Spleen (tissue), 11 donors: ENCODE measurements around the gene VWF. TPM values are rescaled to one million over a fixed set of nuclear protein-coding genes. Genes with fewer than 3 reads are reported as not detected.

Source experiments
- DNase-seq: peaks from one replicate; pipeline ENCODE4 v3.0.0-alpha.2; 2020
- H3K27ac ChIP-seq, 8 donors: fragments of 200-600 bp; sonication (generic) in 7 of 8; 1 replicate in 4 of 8; 2 replicates in 4 of 8; pipeline versions ENCODE4 v1.5.0 to v1.8.0; 2016 to 2021; ENCODE audit warnings: inconsistent platforms in 4 of 8, mild to moderate bottlenecking in 4 of 8, moderate library complexity in 1 of 8
- H3K27me3 ChIP-seq, 7 donors: fragments of 200-600 bp; sonication (generic) in 6 of 7; replicated peaks in 1 of 7; 1 replicate in 4 of 7; 2 replicates in 3 of 7; pipeline versions ENCODE4 v1.5.0 to v1.8.0; 2016 to 2021; ENCODE audit warnings: inconsistent platforms in 3 of 7, mild to moderate bottlenecking in 1 of 7
- H3K36me3 ChIP-seq, 6 donors: fragments of 200-600 bp; sonication (generic) in 5 of 6; 1 replicate in 4 of 6; 2 replicates in 2 of 6; pipeline versions ENCODE4 v1.5.0 to v1.8.0; 2016 to 2021; ENCODE audit warnings: inconsistent platforms in 2 of 6
- H3K4me1 ChIP-seq, 6 donors: fragments of 200-600 bp; sonication (generic) in 5 of 6; 1 replicate in 3 of 6; 2 replicates in 3 of 6; pipeline versions ENCODE4 v1.5.0 to v1.8.0; 2016 to 2021; ENCODE audit warnings: inconsistent platforms in 3 of 6
- H3K4me3 ChIP-seq, 8 donors: fragments of 200-600 bp; sonication (generic) in 7 of 8; 1 replicate in 4 of 8; 2 replicates in 4 of 8; pipeline versions ENCODE4 v1.5.0 to v1.8.0; 2016 to 2021; ENCODE audit warnings: inconsistent platforms in 4 of 8, mild to moderate bottlenecking in 4 of 8, moderate library complexity in 2 of 8
- H3K9me3 ChIP-seq, 8 donors: fragments of 200-600 bp; sonication (generic) in 7 of 8; 1 replicate in 4 of 8; 2 replicates in 4 of 8; pipeline versions ENCODE4 v1.5.0 to v1.8.0; 2016 to 2021; ENCODE audit warnings: inconsistent platforms in 4 of 8
- POLR2A ChIP-seq, 3 donors: fragments of 450-650 bp; IDR thresholded peaks; one replicate each; pipeline ENCODE4 v1.5.1; 2017; ENCODE audit warnings: antibody characterized with exemption in 3 of 3, mild to moderate bottlenecking in 1 of 3
- POLR2AphosphoS5 ChIP-seq, 3 donors: sonication (generic); formaldehyde crosslinking; IDR thresholded peaks; one replicate each; pipeline ENCODE4 v1.5.1; 2017; ENCODE audit warnings: antibody characterized with exemption in 3 of 3
- WGBS, 5 donors: extraction: QIAGEN DNeasy Blood & Tissue Kit in 3 of 5; methylation state at CpG; one replicate each; pipeline versions ENCODE4 v1.1.5 to v1.1.7; 2013 to 2018; 5-methylcytosine and 5-hydroxymethylcytosine counted together
- intact Hi-C: fragments of 100-400 bp; cut with DNase I; formaldehyde crosslinking; loops from one replicate; pipeline ENCODE4 v1.15.0; 2023; ENCODE audit warnings: low total_unique reads
- polyA plus RNA-seq, 3 donors: library from polyadenylated mRNA; stranded (reverse); fragments of 200-250 nt; gene quantifications; one replicate each; pipeline ENCODE4 v1.2.1, GENCODE V29; 2013
- total RNA-seq, 7 donors: library from RNA; depleted of rRNA in 3 of 7; stranded (reverse); fragments of >200 nt in 3 of 7; fragmentation: NEBNext Ultra II Directional in 4 of 7; extraction: Animal tissue kit (Norgen Biotek cat#: 25700) in 4 of 7; gene quantifications; one replicate each; pipeline versions ENCODE4 v1.1.0 to v1.2.1, GENCODE V29; 2016 to 2021
- TF ChIP-seq, protein P1 (sequence below), 11 experiments: fragments of 200-600 bp in 7 of 11; fragments of 450-650 bp in 4 of 11; sonication (generic) in 4 of 11; IDR thresholded peaks in 8 of 11; conservative IDR thresholded peaks in 3 of 11; 1 replicate in 7 of 11; 2 replicates in 4 of 11; pipeline versions ENCODE4 v1.4.0 to v1.8.0; 2016 to 2021; ENCODE audit warnings: antibody characterized with exemption in 11 of 11, inconsistent platforms in 4 of 11, mild to moderate bottlenecking in 1 of 11
- donor health status: healthy with polysubstance abuse.
- donor health status: DM: no; HTN: no; CAD: no; lungs with moderate emphysema.
- donor health status: DM: no; HTN: no; CAD: no.
- donor health status: Bipolar disorder and iron deficiency.
- donor health status: healthy.
- donor health status: DM: no; HTN: no; CAD: no.
- donor health status: DM: yes; HTN: yes; CAD: no.

The VWF gene
- total and polyA plus RNA-seq, 10 donors = 12.9 to 957 (median 321) TPM

DNA sequence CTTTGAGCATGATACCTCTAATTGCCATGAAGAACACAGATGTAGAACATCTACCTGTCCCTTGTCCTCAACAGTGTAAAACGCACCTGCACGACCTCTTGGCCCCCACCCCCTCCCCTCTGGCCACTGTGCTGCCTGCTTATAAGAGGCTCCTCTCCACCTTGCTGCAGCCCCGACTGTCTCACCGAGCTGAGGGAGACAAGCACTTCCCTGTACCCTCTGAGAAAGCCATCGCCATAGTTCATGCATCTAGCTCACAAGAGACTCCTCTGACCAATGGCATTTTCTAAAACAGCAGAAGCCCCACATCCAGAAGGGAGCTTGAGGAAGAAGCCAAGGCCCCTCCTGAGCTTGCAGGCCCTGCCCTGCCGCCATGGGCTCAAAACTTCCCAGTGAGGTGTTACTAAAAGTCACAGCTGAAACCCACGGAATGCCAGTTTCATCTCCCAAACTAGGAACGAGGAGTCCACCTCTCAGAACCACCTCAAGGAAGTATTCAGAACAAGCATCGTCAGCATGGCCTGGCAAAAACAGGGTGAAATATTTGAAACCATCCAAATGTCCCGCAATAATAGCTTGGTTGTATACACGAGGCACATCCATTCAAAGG, 157.9 kb downstream of the VWF start:
- H3K4me1 ChIP-seq = peaks cover 0 to 19% (median 10%) of the 10 kb centered on the region in 6 donors
- no peaks in the 10 kb centered on the region for H3K9me3 ChIP-seq
- 79 to 89% (median 85%) methylated on average over 11 of the region's 11 CpGs for WGBS, 5 donors
- H3K27me3 ChIP-seq = peaks cover 0 to 19% (median 0%) of the 10 kb centered on the region in 7 donors
- no peak overlapping the region for H3K4me3 ChIP-seq
- no peak for DNase-seq
- no peak overlapping the region for H3K27ac ChIP-seq
- intact Hi-C loops = no loop called here
- peaks cover 0 to 42% (median 2%) of the 10 kb centered on the region in 6 donors for H3K36me3 ChIP-seq
- TF ChIP-seq POLR2A (IDR thresholded peaks at IDR 0.05) (no peak), POLR2AphosphoS5 (IDR thresholded peaks at IDR 0.05) (no peak)
- TF ChIP-seq, protein P1, sequence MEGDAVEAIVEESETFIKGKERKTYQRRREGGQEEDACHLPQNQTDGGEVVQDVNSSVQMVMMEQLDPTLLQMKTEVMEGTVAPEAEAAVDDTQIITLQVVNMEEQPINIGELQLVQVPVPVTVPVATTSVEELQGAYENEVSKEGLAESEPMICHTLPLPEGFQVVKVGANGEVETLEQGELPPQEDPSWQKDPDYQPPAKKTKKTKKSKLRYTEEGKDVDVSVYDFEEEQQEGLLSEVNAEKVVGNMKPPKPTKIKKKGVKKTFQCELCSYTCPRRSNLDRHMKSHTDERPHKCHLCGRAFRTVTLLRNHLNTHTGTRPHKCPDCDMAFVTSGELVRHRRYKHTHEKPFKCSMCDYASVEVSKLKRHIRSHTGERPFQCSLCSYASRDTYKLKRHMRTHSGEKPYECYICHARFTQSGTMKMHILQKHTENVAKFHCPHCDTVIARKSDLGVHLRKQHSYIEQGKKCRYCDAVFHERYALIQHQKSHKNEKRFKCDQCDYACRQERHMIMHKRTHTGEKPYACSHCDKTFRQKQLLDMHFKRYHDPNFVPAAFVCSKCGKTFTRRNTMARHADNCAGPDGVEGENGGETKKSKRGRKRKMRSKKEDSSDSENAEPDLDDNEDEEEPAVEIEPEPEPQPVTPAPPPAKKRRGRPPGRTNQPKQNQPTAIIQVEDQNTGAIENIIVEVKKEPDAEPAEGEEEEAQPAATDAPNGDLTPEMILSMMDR (IDR thresholded peaks at IDR 0.05 in 8 of 11, conservative IDR thresholded peaks at IDR 0.05 in 3 of 11) = no peak

DNA sequence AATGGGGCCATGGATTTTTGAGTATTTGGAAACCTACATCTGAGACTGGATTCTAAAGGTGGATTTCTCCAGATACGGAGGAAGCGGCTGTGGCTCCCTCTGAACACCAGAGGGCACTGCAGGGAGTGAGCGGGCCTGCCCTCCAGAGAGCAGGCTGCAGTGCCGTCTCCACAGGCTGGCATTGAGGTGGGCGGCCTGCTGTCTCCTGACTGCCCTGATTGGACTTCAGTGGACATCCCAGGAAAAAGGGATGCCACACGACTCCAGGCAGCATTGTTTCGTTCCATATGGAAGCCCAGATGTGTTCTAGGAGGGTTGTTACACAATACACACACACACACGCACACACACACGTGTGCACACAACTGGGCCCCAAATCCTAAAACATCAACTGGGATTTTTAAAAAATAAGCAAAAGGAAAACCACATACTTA, 158.5 kb downstream of the VWF start:
- Histone ChIP-seq H3K36me3 (peaks cover 0 to 36% (median 2%) of the 10 kb centered on the region in 6 donors), H3K4me3 (no peak overlapping the region), H3K4me1 (peaks cover 0 to 19% (median 10%) of the 10 kb centered on the region in 6 donors), H3K27ac (no peak overlapping the region), H3K27me3 (peaks cover 0 to 19% (median 0%) of the 10 kb centered on the region in 7 donors), H3K9me3 (no peaks in the 10 kb centered on the region)
- intact Hi-C loops = no loop called here
- WGBS, 5 donors = 29 to 36% (median 31%) methylated on average over 9 of the region's 9 CpGs
- DNase-seq = no peak
- TF ChIP-seq POLR2A (IDR thresholded peaks at IDR 0.05) (no peak), POLR2AphosphoS5 (IDR thresholded peaks at IDR 0.05) (peak in 1 of 3 donors; percentile 17)
- TF ChIP-seq, protein P1 (IDR thresholded peaks at IDR 0.05 in 8 of 11, conservative IDR thresholded peaks at IDR 0.05 in 3 of 11) = peak in 10 of 11 experiments; percentile 21 to 83 (median 70)

DNA sequence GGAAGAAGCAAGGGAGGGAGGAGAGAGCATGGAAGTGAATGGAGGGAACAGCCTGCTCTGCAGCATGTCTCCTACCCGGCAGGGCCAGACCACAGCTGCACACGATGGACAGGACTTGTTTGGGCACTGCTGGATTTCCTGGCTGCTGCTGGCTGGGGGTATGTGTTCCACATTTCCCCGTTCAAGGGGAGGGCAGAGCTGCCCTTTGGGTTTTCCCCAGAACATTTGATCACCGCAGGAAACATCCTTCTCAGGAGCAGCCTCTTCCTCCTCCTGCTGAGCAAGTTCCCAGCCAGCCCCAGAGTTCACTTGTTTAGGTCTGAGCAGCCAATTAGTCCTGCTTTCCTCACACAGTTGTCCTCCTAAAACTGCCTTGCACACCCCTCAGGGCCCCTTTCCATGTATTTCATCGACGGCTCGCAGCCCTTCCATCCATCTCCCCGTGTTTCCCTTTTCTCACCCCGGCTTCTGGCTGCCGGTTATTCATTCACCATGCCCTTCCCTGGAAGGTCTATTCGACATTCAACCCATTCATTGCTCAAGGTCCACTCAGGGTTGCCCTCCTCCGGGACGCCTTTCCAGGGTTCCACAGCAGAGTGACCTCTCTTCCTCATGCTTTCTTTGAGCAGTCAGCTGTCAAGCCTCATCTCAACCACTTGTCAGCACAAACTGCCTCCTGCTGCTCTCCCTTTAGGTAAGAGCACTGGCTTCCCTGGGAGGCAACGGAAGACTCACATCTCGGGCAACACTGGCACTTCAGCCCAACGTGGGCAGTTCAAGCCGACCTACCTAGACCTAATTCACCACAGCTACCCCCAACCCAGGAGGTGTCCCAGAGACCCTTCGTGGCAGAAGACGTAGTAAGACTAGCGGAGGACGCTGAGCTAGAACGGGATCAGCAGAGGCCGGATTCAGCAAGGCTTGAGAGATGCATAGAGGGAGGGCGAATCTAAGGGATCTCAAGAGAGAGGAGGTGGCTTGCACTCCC, 159.3 kb downstream of the VWF start:
- Histone ChIP-seq H3K4me1 (peaks cover 0 to 19% (median 10%) of the 10 kb centered on the region in 6 donors), H3K4me3 (no peak overlapping the region), H3K27me3 (peaks cover 0 to 19% (median 0%) of the 10 kb centered on the region in 7 donors), H3K9me3 (no peaks in the 10 kb centered on the region), H3K27ac (peak overlapping the region in 2 of 8 donors; percentile 2 to 13), H3K36me3 (peaks cover 0 to 28% (median 2%) of the 10 kb centered on the region in 6 donors)
- 64 to 76% (median 68%) methylated on average over 24 of the region's 24 CpGs for WGBS, 5 donors
- peak in 1 of 3 donors; percentile 20 for TF ChIP-seq POLR2AphosphoS5 (IDR thresholded peaks at IDR 0.05)
- TF ChIP-seq, protein P1 (IDR thresholded peaks at IDR 0.05 in 8 of 11, conservative IDR thresholded peaks at IDR 0.05 in 3 of 11) = no peak
- no peak for TF ChIP-seq POLR2A (IDR thresholded peaks at IDR 0.05)
- DNase-seq = no peak
- intact Hi-C loops = no loop called here
